HL-60/S4 (cell line): ENCODE results near the gene MIB2.
"Not testable (repeated sequence)": the region's sequence is repeated elsewhere in the genome, so short reads cannot be mapped to it uniquely, and the experiment has no call there.

Source experiments
- in situ Hi-C: fragments of 300-500 bp; cut with MboI; formaldehyde crosslinking; loops from 2 replicates; pipeline ENCODE4 v1.14.3; 2022; ENCODE audit warnings: low sequenced_read_pairs

MIB2 gene

GRCh38 chr1:1646326-1646725 is 31.0 kb downstream of the MIB2 start:
- in situ Hi-C loops: not testable (repeated sequence)

DNA sequence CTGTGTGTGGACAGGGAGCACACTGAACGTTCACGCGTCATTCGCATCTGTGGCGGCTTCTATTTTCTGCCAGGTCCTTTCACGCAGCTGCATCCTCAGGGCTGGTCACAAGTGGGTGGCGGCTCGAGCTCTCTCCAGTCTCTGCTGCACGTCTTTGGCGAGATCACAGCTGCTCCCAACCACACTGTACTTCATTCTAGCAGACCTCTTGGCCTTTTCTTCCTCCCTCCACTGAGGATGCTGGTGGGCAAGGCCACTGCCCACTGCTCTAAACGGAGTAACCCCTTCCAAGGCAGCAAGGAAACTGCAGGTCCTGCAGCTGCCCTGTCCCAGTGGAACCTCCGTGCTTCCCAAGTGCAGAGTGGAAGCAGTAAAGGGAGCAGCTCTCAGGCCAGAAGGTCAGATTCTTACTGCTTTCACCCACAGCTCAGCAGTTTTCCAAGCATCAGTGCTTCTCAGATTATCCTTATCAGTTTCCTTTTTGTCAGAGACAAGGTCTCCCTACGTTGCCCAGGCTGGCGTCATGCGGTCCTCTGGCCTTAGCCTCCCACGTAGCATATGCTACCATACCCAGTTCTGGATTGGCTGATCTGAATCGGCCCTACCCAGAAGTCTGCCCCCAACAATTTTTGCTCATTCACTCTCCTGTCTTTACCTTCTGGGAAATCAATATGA is 32.4 kb downstream of the MIB2 start:
- in situ Hi-C loops: not testable (repeated sequence)

- in situ Hi-C loops: not testable (repeated sequence)
Measured at GRCh38 chr1:1648265-1648664, 33.0 kb downstream of the MIB2 start.

GRCh38 chr1:1658583-1659549 is 43.6 kb downstream of the MIB2 start, which contains the start of gene CDK11B:
Gene CDK11B, minus strand, starts transcription at chr1:1659004. Its CDS starts 1,519 bp downstream, at chr1:1657485.
- in situ Hi-C loops: not testable (repeated sequence)

- in situ Hi-C loops: not testable (repeated sequence)
Measured at GRCh38 chr1:1662392-1662791, 47.1 kb downstream of the MIB2 start.

GRCh38 chr1:1662830-1663560 is 47.7 kb downstream of the MIB2 start:
- in situ Hi-C loops: not testable (repeated sequence)

DNA sequence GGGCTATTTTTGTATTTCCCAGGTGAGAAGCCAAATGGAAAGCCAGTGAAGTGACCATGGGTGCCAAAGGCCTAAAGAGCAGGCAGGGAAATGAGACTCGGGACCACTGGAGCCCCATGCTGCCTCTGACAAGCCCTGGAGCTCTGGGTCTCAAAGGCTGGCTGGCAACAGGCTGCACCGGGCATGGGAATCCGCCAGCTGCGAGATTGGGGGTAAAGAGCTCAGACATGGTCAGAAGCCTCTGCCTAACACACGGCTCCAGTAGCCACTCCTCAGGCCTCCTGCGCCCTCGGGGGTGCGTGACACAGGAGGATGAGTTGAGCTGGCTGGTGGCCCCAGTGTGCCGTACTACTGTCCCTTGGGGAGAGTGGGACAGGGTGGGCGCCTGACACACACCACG is 49.0 kb downstream of the MIB2 start:
- in situ Hi-C loops: not testable (repeated sequence)

DNA sequence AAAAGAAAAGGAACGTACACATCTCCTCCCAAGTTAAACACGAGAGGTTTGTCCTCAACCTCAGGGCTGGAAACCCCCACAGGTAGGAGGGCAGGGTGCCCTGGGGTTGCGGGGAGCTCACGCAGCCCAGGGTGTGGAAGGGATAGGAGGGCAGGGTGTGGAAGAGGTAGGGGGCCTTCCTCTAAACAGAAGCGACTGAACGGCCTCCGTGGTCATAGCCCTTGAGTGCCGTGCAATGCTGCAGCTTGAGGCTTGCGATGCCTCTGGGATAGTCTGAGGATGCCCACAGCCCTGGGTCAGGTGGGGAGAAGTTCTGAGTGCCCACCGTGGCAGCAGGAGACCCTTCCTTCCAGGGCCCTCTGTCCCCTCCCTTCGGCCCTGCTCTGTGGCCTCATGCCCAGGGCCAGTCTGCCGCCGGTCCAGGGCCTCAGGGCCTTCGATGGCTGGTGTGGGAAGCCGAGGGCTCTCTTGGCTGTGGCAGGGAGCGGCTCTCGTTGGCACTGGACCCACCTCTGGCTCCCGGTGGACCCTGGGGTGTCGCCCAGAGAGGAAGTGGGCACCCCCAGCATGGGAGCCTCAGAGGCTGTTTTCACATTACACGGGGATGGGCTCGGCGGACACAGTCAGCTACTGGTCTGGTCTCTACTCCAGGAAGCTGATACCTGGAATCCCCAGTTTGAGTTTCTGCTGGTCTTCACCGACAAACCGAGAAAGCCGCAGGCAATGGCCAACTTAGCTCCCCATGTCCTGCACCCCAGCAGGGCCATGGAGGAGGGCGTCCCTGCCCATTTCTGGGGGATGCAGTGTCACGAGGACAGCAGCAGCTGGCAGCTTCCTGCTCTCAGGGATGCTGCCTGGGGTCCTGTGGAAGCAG is 49.9 kb downstream of the MIB2 start:
- in situ Hi-C loops: no loop called here

- in situ Hi-C loops: no loop called here
Measured at GRCh38 chr1:1665815-1666251, 50.5 kb downstream of the MIB2 start.

GRCh38 chr1:1666526-1666925 is 51.2 kb downstream of the MIB2 start:
- in situ Hi-C loops: no loop called here

GRCh38 chr1:1669468-1670440 is 54.5 kb downstream of the MIB2 start:
- in situ Hi-C loops: no loop called here

DNA sequence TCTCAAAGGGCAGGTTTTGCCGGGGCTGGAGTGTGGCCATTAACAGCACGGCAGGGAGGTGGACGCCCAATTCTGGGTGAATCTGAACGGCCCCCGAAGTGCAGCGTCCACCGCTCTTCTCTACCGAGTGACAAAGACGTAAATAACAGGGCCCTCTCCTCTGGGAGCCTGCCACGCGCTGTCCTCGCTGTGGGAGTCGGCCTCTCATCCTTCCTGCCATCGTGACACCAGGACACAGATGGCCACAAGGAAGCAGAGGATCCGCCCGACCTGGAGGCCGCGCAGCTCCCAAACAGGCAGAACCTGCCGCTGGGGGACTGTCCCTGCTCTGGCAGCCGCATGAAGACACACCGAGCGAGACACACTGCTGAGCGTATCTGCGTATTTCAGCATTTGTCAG is 55.6 kb downstream of the MIB2 start:
- in situ Hi-C loops: no loop called here

- in situ Hi-C loops: no loop called here
Measured at GRCh38 chr1:1671365-1672119, 56.2 kb downstream of the MIB2 start.

DNA sequence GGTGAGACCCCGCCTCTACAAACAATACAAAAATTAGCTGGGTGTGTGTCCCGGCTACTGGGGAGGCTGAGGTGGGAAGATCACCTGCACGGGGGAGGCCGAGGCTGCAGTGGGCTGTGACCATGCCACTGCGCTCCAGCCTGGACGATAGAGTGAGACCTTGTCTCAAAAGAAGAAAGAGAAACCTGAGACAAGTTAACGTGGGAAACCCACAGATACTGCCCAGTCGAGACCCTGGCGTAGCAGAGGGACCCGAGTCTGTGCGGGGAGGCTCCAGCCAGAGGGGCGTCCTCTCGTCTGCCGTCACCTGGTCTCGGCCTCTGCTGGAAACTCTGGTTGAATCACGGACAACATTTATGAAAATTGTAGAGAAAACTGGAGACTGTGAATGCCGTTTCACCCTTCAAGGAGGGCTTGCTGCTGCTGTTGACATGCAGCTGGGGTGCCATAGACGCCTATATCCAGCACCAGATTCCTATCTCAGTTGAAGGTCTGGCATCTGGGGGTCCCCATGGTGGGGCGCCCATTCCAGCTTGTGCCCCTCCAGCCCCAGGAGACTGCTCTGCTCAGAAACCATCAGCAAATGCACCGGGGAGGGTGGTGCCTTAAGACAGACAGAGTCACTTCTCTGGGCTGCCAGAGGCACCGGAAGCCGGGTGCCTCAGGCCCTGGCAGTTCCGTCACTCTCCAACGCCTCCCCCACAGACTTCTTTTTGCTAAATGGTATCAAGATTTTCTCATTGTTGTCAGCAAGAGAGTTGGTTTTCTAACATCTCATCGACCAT is 57.1 kb downstream of the MIB2 start:
- in situ Hi-C loops: no loop called here

- in situ Hi-C loops: not testable (repeated sequence)
Measured at GRCh38 chr1:1674806-1675205, 59.5 kb downstream of the MIB2 start.

- in situ Hi-C loops: not testable (repeated sequence)
Measured at GRCh38 chr1:1675218-1675617, 59.9 kb downstream of the MIB2 start.

GRCh38 chr1:1676087-1676486 is 60.8 kb downstream of the MIB2 start:
- in situ Hi-C loops: not testable (repeated sequence)
